Measurements from ENCODE around the gene USP4.

DNA sequence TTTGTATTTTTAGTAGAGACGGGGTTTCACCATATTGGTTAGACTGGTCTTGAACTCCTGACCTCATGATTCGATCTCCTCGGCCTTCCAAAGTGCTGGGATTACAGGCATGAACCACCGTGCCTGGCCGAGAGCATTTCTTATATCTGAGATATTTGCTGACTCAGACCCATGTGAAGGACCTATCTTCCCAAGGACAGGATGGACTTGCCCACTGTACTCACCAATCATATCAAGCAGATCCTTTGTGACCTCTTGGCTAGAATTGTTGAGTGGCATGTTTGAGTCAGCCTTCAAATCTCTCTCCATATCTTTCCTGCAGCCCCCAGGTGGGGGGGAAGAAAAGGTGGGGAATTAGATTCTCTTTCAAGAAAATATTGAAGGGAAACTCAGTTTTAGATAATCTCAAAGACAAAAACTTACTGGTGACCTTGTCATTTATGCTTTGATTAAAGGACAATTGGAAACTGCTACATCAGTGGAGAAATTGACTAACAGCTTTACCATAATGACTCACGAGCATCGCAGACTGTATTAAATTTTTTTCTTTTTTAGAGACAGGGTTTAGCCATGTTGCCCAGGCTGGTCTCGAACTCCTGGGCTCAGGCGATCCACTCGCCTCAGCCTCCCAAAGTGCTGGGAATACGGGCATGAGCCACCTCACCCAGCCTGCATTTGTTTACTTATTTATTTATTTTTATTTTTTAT lies 65.9 kb downstream of the USP4 start:
- TF ChIP-seq, protein P1, sequence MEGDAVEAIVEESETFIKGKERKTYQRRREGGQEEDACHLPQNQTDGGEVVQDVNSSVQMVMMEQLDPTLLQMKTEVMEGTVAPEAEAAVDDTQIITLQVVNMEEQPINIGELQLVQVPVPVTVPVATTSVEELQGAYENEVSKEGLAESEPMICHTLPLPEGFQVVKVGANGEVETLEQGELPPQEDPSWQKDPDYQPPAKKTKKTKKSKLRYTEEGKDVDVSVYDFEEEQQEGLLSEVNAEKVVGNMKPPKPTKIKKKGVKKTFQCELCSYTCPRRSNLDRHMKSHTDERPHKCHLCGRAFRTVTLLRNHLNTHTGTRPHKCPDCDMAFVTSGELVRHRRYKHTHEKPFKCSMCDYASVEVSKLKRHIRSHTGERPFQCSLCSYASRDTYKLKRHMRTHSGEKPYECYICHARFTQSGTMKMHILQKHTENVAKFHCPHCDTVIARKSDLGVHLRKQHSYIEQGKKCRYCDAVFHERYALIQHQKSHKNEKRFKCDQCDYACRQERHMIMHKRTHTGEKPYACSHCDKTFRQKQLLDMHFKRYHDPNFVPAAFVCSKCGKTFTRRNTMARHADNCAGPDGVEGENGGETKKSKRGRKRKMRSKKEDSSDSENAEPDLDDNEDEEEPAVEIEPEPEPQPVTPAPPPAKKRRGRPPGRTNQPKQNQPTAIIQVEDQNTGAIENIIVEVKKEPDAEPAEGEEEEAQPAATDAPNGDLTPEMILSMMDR (IDR thresholded peaks at IDR 0.05 in 4 of 5, conservative IDR thresholded peaks at IDR 0.05 in 1 of 5), result no peak
- TF ChIP-seq POLR2A (IDR thresholded peaks at IDR 0.05), result no peak

Data from gastrocnemius medialis (tissue), 4 donors.